GM10248 (cell line): Measurements from ENCODE around the gene TIPRL.

Source experiments
- CTCF ChIA-PET: fragments of 300-600 bp; sonication (Branson Sonifier 250); formaldehyde crosslinking; extraction: SDS; loops from one replicate; lab custom pipeline; 2021; ENCODE audit warnings: antibody characterized with exemption; lab: Yijun Ruan, JAX
- POLR2A ChIA-PET: fragments of 350-650 bp; sonication (Branson Sonifier 250); formaldehyde crosslinking; extraction: SDS; loops from one replicate; lab custom pipeline; 2020; ENCODE audit warnings: antibody characterized with exemption; lab: Yijun Ruan, JAX
- DNase-seq: peaks from one replicate; pipeline ENCODE4 v3.0.0; 2012; ENCODE audit errors: extremely low spot score
- CTCF ChIP-seq: IDR thresholded peaks from 2 replicates; pipeline ENCODE4 v1.5.1; 2012; ENCODE audit warnings: mild to moderate bottlenecking, low read depth; ENCODE audit errors: extremely low read depth, missing control alignments, control extremely low read depth

TIPRL gene

GRCh38 chr1:168210312-168210711 is 31.6 kb downstream of the TIPRL start:
- CTCF ChIA-PET = interaction anchor here (1.2 kb wide), 1 partner anchor 24 kb away, joined by 3 read pairs; no protein-coding TSS in a partner anchor
- DNase-seq = no peak
- no peak for TF ChIP-seq CTCF
- POLR2A ChIA-PET = no interaction called here

GRCh38 chr1:168213349-168213748 is 34.6 kb downstream of the TIPRL start:
- POLR2A ChIA-PET = no interaction called here
- CTCF ChIA-PET = no interaction called here
- TF ChIP-seq CTCF = no peak
- DNase-seq = no peak

GRCh38 chr1:168216171-168216570 is 37.4 kb downstream of the TIPRL start:
- ChIA-PET POLR2A (no interaction called here), CTCF (interaction anchor here (1.6 to 3.0 kb wide), 2 partner anchors 14 to 18 kb away, joined by 3 to 27 read pairs; no protein-coding TSS in a partner anchor)
- no peak for DNase-seq
- no peak for TF ChIP-seq CTCF

- TF ChIP-seq CTCF = no peak
- no peak for DNase-seq
- ChIA-PET CTCF (interaction anchor here (1.0 to 3.0 kb wide), 5 partner anchors 10 to 135 kb away, joined by 3 to 27 read pairs (median 4); no protein-coding TSS in a partner anchor), POLR2A (no interaction called here)
Measured at GRCh38 chr1:168217664-168218063, 38.9 kb downstream of the TIPRL start.

- CTCF ChIA-PET = interaction anchor here (1.5 to 3.0 kb wide), 3 partner anchors 9 to 136 kb away, joined by 4 to 27 read pairs (median 4); no protein-coding TSS in a partner anchor
- POLR2A ChIA-PET = no interaction called here
- TF ChIP-seq CTCF = no peak
- no peak for DNase-seq
Measured at GRCh38 chr1:168218658-168219057, 39.9 kb downstream of the TIPRL start.

- DNase-seq = no peak
- TF ChIP-seq CTCF = no peak
- ChIA-PET POLR2A (no interaction called here), CTCF (interaction anchor here (1.0 to 1.2 kb wide), 2 partner anchors 15 to 30 kb away, joined by 3 to 4 read pairs; no protein-coding TSS in a partner anchor)
Measured at GRCh38 chr1:168220470-168220871, 41.7 kb downstream of the TIPRL start.
